ENCODE data around the gene PI3.

DNA sequence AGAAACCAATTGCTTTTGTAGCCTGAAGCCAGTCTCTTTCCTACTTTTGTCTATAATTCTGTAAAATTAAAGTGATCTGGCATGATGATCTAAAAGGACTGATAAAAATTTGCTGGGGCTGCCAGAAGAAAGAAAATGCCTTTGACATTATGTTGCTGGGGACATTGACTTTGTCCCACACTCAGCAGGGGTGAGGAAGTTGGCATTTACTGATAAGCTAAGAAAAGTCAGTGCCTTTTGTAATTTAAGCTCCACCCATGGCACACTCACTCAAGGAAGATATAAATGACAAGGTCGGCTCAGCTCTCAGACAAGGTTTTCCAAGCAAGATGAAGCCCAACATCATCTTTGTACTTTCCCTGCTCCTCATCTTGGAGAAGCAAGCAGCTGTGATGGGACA lies 32.0 kb downstream of the PI3 start, which contains the start of gene SEMG1:
- no peak for TF ChIP-seq POLR2A (IDR thresholded peaks at IDR 0.05)
- no peak for TF ChIP-seq POLR2AphosphoS5 (IDR thresholded peaks at IDR 0.05)
- TF ChIP-seq, protein P1, sequence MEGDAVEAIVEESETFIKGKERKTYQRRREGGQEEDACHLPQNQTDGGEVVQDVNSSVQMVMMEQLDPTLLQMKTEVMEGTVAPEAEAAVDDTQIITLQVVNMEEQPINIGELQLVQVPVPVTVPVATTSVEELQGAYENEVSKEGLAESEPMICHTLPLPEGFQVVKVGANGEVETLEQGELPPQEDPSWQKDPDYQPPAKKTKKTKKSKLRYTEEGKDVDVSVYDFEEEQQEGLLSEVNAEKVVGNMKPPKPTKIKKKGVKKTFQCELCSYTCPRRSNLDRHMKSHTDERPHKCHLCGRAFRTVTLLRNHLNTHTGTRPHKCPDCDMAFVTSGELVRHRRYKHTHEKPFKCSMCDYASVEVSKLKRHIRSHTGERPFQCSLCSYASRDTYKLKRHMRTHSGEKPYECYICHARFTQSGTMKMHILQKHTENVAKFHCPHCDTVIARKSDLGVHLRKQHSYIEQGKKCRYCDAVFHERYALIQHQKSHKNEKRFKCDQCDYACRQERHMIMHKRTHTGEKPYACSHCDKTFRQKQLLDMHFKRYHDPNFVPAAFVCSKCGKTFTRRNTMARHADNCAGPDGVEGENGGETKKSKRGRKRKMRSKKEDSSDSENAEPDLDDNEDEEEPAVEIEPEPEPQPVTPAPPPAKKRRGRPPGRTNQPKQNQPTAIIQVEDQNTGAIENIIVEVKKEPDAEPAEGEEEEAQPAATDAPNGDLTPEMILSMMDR (IDR thresholded peaks at IDR 0.05) = no peak

Measured in breast epithelium (tissue), 3 donors.